ENCODE data around the gene MROH8. TPM values are rescaled to one million over a fixed set of nuclear protein-coding genes. Genes with fewer than 3 reads are reported as not detected.
"Not testable (repeated sequence)": the region's sequence is repeated elsewhere in the genome, so short reads cannot be mapped to it uniquely, and the experiment has no call there.

MROH8 gene
- total RNA-seq, 2 donors from 2014 or later = 3.8 to 5.8 TPM

GRCh38 chr20:37077009-37077408 lies 102.3 kb downstream of the MROH8 start:
- no peaks in the 10 kb centered on the region for H3K36me3 ChIP-seq
- H3K27me3 ChIP-seq = no peaks in the 10 kb centered on the region
- no peaks in the 10 kb centered on the region for H3K4me1 ChIP-seq
- no peak overlapping the region for H3K27ac ChIP-seq
- no peak for TF ChIP-seq CTCF (IDR thresholded peaks at IDR 0.05)
- peaks cover 0 to 6% of the 10 kb centered on the region in 2 donors for H3K9me3 ChIP-seq
- H3K4me3 ChIP-seq = no peak overlapping the region
- no peak for DNase-seq (ENCODE audit: low spot score)

GRCh38 chr20:37075932-37076685 lies 103.2 kb downstream of the MROH8 start:
- DNase-seq (ENCODE audit: low spot score) = no peak
- TF ChIP-seq CTCF (IDR thresholded peaks at IDR 0.05) = no peak

GRCh38 chr20:37072293-37073196 lies 106.8 kb downstream of the MROH8 start:
- TF ChIP-seq CTCF (IDR thresholded peaks at IDR 0.05) = no peak
- Histone ChIP-seq H3K36me3 (no peaks in the 10 kb centered on the region), H3K4me1 (no peaks in the 10 kb centered on the region), H3K4me3 (no peak overlapping the region), H3K27ac (no peak overlapping the region), H3K27me3 (no peaks in the 10 kb centered on the region), H3K9me3 (peaks cover 0 to 6% of the 10 kb centered on the region in 2 donors)
- DNase-seq (ENCODE audit: low spot score) = no peak

More at GRCh38 chr20:37075932-37076685, 103.2 kb downstream of the MROH8 start:
- no peak overlapping the region for H3K4me3 ChIP-seq
- H3K36me3 ChIP-seq = no peaks in the 10 kb centered on the region
- H3K4me1 ChIP-seq = no peaks in the 10 kb centered on the region
- H3K27me3 ChIP-seq = no peaks in the 10 kb centered on the region
- H3K9me3 ChIP-seq = peaks cover 0 to 6% of the 10 kb centered on the region in 2 donors
- H3K27ac ChIP-seq = no peak overlapping the region

GRCh38 chr20:37071481-37071911 lies 107.9 kb downstream of the MROH8 start:
- Histone ChIP-seq H3K27ac (no peak overlapping the region), H3K36me3 (peaks cover 3% of the 10 kb centered on the region), H3K4me1 (no peaks in the 10 kb centered on the region), H3K4me3 (no peak overlapping the region), H3K9me3 (peaks cover 0 to 6% of the 10 kb centered on the region in 2 donors), H3K27me3 (no peaks in the 10 kb centered on the region)
- no peak for TF ChIP-seq CTCF (IDR thresholded peaks at IDR 0.05)
- DNase-seq (ENCODE audit: low spot score) = no peak

GRCh38 chr20:37069563-37069962 lies 109.8 kb downstream of the MROH8 start:
- not testable (repeated sequence) for H3K27ac ChIP-seq; H3K4me3 ChIP-seq; H3K9me3 ChIP-seq; H3K36me3 ChIP-seq; DNase-seq (ENCODE audit: low spot score); H3K4me1 ChIP-seq; H3K27me3 ChIP-seq

GRCh38 chr20:37066168-37066567 lies 113.2 kb downstream of the MROH8 start:
- TF ChIP-seq CTCF (IDR thresholded peaks at IDR 0.05) = no peak
- no peaks in the 10 kb centered on the region for H3K27me3 ChIP-seq
- no peak for DNase-seq (ENCODE audit: low spot score)
- H3K27ac ChIP-seq = no peak overlapping the region
- H3K36me3 ChIP-seq = peaks cover 8% of the 10 kb centered on the region
- no peaks in the 10 kb centered on the region for H3K9me3 ChIP-seq
- H3K4me1 ChIP-seq = no peaks in the 10 kb centered on the region
- no peak overlapping the region for H3K4me3 ChIP-seq

Measured in right atrium auricular region (tissue), 2 donors.